Superior temporal gyrus (tissue), 1 donor: Measurements from ENCODE around the gene ITGA2B.
A peak's percentile ranks its signal among the peaks of the same experiment; 100 is the strongest.
"Not testable (repeated sequence)": the region's sequence is repeated elsewhere in the genome, so short reads cannot be mapped to it uniquely, and the experiment has no call there.

Experiments used
- DNase-seq: peaks from one replicate; pipeline ENCODE4 v3.0.0-alpha.2; 2016; ENCODE audit errors: extremely low spot score

Gene ITGA2B

DNA sequence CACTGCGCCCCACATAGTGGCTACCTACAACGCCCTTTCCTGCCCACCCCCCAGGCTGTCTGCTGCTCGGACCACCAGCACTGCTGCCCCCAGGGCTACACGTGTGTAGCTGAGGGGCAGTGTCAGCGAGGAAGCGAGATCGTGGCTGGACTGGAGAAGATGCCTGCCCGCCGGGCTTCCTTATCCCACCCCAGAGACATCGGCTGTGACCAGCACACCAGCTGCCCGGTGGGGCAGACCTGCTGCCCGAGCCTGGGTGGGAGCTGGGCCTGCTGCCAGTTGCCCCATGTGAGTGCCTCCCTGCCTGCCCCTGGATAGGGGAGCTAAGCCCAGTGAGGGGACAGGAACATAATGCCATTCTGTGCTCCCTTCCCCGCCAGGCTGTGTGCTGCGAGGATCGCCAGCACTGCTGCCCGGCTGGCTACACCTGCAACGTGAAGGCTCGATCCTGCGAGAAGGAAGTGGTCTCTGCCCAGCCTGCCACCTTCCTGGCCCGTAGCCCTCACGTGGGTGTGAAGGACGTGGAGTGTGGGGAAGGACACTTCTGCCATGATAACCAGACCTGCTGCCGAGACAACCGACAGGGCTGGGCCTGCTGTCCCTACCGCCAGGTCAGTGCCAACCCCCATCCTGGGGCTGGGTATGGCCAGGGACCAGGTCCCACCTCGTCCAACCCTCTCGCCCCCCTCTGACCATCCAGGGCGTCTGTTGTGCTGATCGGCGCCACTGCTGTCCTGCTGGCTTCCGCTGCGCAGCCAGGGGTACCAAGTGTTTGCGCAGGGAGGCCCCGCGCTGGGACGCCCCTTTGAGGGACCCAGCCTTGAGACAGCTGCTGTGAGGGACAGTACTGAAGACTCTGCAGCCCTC, 37.3 kb downstream of the ITGA2B start:
- no peak for DNase-seq

DNA sequence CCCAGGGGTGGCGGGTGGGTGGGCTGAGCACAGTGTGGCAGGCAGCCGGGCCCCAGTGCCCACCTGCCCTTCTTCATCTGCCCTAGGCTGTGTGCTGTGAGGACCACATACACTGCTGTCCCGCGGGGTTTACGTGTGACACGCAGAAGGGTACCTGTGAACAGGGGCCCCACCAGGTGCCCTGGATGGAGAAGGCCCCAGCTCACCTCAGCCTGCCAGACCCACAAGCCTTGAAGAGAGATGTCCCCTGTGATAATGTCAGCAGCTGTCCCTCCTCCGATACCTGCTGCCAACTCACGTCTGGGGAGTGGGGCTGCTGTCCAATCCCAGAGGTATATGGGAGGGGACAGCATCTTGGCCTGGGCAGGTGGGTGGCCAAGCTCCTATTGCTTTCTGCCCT, 38.0 kb downstream of the ITGA2B start:
- no peak for DNase-seq

DNA sequence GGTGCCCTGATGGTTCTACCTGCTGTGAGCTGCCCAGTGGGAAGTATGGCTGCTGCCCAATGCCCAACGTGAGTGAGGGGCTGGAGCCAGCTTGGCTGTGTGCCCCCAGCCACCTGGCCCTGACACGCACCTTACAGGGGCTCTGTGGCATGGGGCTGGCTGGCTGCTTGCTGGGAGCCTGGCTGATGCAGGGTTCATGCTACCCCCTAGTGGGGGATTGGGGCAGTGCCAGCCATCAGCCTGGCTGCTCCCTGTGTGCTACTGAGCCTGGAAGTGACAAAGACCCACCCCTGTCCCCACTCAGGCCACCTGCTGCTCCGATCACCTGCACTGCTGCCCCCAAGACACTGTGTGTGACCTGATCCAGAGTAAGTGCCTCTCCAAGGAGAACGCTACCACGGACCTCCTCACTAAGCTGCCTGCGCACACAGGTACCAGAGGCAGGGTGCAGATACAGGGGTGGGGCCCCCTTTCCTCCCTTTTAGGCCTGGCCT, 38.7 kb downstream of the ITGA2B start:
- DNase-seq, result peak; percentile 79

DNA sequence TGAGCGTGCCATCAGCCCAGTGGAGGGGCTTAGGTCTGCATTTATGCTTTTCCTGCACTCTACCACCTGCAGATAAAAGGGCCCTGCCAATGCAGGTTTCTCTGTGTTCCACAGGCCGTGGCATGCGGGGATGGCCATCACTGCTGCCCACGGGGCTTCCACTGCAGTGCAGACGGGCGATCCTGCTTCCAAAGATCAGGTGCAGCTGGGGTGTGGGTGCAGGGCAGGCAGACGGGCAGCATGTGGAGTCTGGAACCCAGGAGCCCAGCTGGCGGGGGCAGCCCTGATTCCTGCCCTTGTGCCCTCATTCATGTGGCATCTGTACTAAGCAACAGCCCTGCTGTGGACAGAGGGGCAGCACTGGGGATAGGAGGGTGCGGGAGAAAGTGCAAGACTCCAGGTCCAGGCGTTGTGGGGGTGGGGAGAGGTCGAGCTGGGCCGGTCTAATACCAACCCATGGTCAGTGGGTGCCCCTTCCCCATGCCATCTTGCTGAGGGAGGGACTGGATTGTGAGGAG, 39.8 kb downstream of the ITGA2B start:
- no peak for DNase-seq

DNA sequence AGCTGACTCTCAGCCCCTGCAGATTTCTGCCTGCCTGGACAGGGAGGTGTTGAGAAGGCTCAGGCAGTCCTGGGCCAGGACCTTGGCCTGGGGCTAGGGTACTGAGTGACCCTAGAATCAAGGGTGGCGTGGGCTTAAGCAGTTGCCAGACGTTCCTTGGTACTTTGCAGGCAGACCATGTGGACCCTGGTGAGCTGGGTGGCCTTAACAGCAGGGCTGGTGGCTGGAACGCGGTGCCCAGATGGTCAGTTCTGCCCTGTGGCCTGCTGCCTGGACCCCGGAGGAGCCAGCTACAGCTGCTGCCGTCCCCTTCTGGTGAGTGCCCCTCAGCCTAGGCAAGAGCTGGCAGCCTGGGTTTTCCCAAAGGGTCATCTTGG, 40.5 kb downstream of the ITGA2B start:
- DNase-seq, result no peak

DNA sequence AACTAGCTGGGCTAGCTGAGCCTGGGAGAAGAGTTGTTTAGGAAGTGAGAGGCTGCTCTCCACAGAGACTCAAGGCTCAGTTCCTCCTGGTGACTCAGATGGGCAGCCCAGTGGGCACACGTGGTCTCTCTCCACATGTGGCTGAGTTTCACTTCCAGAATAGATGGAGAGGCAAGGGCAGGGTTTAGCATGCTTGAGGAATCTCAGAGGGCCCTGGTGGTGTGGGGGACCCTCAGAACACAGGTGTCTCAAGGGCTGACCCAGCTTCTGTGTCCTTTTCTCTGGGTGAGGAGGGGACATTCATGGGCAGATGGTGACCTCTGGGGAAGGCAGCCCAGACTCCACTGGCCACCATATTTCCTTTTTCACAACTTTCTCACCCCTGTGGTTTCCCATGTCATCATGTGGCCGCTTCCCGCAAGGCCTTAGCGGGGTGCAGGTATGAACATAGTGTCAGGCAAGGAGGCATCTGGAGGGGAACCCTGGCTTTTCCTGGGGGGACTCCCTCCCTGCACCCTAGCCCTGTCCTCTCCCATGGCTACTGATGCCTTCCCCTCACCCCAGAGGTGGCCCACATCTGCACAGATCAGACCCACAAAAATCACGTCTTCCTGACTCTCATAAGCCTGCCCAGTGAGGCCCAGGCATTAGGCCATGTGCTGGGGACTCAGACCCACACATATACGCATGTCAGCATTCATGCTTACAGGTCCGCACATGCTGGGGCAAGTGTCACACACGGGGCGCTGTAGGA, 41.0 kb downstream of the ITGA2B start:
- DNase-seq, result peak; percentile 29

DNA sequence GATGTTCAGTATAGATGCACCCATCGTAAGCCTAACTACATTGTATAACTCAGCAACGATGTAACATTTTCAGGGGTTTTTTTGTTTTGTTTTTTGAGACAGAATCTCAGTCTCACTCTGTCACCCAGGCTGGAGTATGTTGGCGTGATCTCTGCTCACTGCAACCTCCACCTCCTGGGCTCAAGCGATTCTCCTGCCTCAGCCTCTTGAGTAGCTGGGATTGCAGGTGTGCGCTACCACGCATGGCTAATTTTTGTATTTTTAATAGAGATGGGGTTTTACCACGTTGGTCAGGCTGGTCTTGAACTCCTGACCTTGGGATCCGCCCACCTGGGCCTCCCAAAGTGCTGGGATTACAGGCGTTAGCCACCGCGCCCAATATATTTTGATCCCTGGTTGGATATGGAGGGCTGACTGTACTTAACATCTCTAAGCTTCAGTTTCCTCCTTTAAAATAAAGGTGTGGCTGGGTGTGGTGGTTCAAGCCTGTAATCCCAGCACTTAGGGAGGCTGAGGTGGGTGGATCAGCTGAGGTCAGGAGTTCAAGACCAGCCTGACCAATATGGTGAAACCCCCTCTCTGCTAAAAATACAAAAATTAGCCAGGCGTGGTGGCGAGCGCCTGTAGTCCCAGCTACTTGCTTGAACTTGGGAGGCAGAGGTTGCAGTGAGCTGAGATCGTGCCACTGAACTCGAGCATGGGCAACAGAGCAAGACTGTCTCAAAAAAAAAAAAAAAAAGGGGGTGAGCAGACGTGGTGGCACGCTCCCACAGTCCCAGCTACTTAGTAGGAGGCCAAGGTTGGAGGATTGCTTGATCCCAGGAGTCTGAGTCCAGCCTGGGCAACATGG, 42.0 kb downstream of the ITGA2B start:
- DNase-seq, result not testable (repeated sequence)

DNA sequence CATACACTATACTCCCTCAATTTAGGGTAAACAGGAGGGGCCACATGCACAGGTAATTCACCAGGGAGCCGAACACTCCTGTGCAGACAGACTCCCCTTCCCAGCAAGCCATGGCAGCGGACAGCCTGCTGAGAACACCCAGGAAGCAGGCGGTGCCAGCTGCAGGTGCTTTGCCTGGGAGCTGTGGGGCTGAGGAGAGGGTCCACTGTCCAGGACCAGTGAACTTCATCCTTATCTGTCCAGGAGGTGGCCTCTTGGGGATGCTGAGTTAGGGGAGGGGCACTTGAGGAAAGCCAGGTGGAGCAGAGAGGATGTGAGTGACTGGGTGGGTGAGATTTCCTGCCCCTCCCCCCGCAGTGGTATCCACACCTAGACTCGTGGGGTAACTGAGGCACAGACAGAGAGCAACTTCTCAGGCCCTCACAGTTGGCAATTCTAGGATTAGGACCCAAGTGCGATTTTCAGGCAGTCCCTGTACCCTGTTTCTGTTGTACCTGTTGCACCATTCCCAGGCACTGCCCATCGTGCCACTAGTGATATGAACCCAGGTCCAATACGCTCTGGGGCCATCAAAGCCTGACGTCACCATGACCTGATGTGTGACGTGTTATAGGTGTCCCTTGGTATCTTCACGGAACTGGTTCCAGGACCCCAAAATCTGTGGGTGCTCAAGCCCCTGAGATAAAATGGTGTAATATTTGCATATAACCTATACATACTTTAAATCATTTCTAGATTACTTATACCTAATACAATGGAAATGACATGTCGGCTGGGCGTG, 43.2 kb downstream of the ITGA2B start:
- DNase-seq, result no peak

DNA sequence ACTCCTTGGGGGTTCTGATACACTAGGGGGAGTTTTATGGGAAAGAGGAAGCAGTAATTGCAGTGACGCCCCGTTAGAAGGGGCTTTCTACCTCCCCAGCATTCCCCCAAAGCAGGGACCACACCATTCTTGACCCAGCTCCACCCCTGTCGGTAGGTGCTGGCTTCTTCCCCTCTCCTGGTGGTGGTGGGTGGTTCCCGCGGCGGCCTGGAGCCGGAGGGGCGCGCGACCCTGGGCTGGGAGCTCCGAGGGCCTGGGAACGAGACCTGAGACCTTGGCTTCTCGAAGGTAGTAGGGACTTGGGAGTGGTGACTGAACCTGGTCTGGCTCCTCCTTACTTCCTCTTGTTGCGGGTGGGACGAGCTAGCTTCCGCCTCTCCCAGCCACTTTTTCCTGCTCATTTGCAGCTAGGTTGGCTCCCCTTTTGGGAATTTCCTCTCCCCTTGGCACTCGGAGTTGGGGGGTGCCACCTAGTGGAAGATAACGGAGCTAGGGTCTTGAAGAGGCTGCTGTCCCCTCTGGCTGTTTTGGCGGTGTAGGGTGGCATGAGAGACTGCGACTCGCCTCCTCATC, 43.9 kb downstream of the ITGA2B start:
- DNase-seq, result peak; percentile 76

DNA sequence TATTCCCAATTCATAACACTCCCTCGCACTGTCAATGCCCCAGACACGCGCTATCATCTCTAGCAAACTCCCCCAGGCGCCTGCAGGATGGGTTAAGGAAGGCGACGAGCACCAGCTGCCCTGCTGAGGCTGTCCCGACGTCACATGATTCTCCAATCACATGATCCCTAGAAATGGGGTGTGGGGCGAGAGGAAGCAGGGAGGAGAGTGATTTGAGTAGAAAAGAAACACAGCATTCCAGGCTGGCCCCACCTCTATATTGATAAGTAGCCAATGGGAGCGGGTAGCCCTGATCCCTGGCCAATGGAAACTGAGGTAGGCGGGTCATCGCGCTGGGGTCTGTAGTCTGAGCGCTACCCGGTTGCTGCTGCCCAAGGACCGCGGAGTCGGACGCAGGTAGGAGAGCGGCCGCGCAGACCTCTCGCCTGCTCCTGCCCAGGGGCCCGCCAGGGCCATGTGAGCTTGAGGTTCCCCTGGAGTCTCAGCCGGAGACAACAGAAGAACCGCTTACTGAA, 44.5 kb downstream of the ITGA2B start, which contains the start of gene GRN:
Gene GRN (plus strand): TSS at position 364 of the 515 bp plus-strand sequence. CDS start 3,863 bp downstream, outside the sequence.
- DNase-seq, result peak; percentile 100

DNA sequence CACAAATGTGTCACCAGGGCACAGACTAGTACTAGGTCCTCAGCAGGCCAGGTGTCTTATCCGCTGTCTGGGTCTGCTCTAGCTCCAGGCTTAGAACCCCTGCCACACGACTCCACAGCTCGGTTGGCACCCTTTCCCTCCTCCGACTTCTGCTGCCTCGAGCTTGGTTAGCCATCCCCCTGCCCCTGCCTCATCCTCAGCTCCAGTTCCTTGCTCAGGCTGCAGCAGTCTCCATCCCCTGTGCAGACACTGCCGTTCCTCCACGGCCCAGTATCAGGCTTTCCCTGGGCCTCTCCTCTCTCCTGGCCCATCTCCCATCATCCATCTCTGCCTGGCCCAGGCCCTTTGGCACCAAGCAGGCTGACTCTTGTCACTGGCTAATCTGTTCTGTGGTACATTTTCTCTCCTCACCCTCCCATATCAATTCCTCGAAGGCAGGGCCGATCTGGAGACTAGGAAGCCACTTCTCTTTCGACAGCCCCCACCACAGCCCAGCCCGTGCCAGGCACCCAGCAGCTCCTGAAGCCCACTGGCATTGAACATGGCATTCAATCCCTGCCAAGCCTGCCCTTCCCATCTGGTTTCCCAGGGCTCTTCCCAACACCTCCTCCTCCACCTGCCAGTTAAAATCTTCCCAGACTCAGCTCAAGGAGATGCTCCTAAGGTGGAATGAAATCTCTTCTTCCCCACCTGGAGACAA, 45.8 kb downstream of the ITGA2B start:
- DNase-seq, result no peak

DNA sequence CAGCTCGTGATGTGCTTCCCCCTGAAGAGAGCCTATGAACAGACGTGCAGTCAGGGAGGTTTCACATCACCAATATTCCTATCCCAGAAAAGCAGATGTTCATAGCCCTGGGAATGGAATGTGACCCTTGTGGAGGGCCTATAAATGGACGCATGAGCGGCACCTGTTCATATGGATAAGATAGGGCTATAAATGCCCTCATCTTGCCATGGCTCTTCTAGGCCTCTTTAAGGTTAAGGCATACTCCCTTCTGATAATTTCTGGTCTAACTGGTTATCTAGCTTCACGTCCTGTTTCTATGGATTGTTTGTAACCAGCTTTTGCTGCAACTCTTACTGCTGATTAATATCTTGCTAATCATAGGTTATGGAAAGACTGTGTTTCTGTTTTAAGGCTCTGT, 48.9 kb downstream of the ITGA2B start:
- not testable (repeated sequence) for DNase-seq

DNA sequence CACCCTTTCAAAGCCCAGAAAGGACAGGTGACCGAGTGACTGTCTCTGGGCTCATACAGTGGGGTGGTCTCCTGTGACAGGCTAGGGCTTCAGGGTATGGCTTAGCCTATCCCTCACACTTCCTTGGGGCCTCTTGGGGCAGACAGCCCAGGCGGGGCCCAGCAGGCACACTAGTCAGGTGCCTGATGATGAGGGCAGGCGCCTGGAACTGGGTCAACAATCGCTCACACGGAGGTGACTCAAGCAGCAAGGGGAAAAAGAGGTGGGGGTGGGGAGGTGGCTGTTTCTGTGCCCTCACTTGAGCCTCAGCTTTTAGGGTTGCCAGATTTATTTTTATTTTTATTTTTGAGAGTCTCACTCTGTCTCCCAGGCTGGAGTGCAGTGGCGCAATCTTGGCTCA, 50.7 kb downstream of the ITGA2B start:
- no peak for DNase-seq

DNA sequence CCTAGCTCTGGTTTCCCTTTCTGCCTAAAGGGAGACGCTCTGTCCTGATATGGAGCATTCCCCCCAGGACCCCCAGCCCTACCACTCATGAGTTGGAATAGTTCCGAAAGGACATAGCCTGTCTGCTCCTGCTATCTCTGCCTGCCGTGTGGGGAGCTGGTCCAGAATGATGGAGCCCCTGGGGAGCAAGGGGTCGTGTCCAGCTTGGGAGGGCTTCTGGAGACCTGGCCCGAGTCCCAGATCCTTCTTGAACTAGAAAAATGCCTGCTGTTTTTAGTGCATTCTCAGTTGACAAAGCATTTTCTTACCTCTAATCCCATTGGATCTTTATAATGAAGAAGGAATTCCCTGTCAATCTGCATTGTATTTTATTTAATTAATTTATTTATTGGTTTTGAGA, 53.5 kb downstream of the ITGA2B start:
- DNase-seq, result no peak

DNA sequence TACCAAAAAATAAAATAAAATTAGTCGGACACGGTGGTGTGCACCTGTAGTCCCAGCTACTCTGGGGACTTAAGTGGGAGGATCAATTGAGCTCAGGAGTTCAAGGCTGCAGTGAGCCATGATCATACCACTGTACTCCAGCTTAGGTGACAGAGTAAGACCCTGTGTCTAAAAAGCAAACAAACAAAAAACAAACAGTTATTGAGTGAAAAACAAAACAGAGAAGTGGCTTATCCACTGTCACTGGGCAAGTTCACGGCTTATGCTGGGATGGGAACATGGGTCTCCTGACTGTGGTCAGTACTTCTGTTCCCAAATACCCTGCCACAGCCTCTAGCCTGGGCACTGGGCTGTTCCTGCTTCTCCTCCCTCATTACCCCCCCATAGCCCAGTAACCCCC, 53.9 kb downstream of the ITGA2B start:
- DNase-seq, result no peak

DNA sequence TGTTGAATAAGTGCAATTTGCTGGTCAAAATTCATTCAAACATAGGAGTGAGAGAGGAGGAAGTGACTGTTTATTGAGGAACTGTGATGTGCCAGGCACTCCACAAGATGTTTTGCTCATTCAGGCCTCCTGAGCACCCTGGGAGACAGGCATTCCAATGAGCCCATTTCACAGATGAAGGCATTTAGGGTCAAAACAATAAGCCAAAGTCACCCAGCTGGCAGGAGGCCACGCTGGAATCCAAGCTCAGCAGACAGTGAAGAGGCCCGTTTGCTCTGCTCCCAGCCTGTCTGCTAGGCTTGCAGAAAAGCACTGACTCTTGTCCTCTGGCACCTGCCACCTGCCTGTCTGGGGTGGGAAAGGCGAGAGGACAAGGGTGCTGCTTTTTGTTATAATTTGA, 54.7 kb downstream of the ITGA2B start:
- no peak for DNase-seq

DNA sequence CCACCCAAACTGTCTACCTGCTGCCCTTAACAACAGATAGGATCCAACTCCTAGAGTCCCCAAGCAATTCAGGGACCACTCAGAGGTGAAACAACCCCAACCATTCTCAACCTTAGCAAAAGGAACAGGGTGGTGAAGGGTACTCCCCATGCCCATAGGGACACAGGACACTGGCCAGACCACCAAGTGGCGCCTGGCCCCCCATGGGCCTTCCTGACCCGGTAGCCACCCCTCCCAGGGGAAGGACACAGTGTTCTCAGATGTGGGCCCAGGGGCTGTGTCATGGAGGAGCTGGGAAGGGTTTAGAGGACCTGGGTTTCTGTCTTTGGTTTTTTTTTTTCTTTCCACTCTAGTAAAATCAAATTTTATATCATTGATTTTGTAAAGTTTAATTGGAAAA, 55.1 kb downstream of the ITGA2B start:
- DNase-seq, result no peak

DNA sequence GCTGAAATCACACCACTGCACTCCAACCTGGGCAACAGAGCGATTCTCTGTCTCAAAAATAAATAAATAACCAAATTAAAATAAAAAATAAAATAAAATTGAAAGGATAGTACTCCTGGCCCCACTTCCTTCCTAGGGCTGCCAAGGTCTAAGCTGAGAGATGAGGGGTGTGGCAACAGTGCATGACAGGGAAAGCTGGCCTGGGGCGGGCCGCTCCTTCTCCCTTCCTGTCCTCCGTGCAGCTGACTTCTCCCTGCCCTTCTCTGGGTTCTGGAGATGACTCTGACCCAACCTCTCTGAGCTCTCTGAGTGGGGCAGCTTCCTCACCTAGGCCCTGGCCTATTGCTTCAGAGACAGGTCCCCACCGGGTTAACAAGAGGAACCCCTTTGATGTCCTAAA, 56.1 kb downstream of the ITGA2B start:
- no peak for DNase-seq

DNA sequence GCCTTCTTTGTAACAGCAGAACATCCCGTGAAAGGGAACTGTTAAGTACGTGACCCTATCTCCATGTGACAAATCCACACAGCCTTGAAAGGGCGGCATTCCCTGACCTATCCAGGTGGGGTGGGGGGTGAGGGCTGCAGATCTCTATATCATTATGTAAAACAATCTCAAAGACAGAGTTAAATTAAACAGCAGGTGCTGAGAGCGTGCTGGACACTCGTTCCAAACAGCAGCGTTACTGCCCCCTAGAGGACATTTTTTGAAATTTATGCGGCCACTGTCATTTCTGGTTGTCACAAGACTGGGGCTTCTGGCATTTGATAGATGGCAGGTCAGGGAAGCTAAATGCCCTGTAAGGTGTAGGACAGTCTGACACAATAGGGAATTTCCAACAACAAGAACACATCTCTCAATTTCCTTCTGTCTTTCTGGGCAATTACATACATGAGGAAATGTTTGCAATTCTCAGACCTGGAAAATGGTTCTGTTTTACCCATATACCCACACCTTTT, 58.1 kb downstream of the ITGA2B start:
- DNase-seq, result peak; percentile 96
